ENCODE measurements around the gene KASH5. TPM values are rescaled to one million over a fixed set of nuclear protein-coding genes. Genes with fewer than 3 reads are reported as not detected.
A peak's percentile ranks its signal among the peaks of the same experiment; 100 is the strongest.

The KASH5 gene
- polyA plus RNA-seq, 1 donor: not detected

DNA sequence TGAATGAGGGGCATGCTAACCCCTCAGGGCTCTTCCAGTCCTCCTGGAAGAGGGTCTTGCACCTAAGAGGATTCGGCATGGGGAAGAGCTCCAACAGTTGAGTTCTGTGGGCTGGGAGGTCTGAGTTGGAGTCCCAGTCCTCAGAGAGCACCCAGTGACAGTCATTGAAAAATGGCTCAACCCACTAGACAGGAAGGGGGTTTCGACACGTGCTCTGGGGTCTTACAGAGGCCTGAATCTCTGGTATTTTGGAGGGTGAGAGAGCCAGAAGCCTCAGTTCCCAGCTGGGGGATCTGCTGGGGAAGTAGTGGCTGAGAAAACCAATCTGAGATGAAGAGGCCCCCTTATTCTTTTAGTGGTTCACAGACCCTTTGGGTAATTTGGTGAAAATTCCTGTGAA lies 26.2 kb downstream of the KASH5 start:
- Histone ChIP-seq H3K27ac (ENCODE audit: low read length) (no peak overlapping the region), H3K4me3 (ENCODE audit: low read length) (no peak overlapping the region), H3K27me3 (ENCODE audit: control insufficient read depth, insufficient read depth, low read length) (peaks cover 38% of the 10 kb centered on the region), H3K36me3 (ENCODE audit: control insufficient read depth, insufficient read depth, low read length) (no peaks in the 10 kb centered on the region), H3K9me3 (ENCODE audit: control insufficient read depth, low read depth, low read length) (no peaks in the 10 kb centered on the region), H3K4me1 (ENCODE audit: control insufficient read depth, insufficient read depth, low read length) (peaks cover 3% of the 10 kb centered on the region)
- no CpG with 5 or more reads among the region's 3 CpGs for WGBS (ENCODE audit: insufficient coverage, low lambda C conversion rate)
- no peak for DNase-seq

DNA sequence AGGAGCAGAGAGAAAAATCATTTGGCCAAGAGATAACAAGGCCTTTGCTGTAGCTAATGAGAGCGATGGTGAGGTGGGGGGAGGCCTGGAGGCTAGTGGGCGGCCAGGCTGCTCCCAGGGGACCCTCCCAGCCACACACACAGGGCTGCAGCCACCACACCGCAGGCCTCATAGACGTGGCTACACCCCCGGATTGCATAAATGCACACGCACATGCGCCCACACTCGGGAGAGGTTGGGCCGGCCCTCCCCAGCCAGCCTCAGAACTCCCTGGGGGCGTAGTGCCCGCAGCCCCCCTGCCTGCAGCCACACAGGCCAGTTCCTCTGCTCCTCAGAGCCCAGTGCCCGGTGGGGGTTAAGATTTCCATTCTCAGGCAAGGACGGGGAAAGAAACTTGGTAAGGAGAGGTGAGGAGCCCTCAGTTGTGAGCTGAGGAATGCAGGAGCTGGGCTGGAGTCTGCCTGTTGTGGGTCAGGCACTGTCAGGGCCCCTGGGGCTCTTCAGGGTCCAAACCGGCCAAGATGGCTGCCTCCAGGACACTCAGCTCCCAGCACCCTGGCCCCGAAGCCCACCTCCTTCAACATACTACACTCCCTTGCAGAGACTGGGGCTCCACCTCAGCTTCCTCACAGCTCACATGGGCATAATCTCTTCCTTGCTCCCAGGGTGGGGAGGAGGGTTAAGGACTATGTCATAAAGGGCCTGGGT lies 27.2 kb downstream of the KASH5 start:
- Histone ChIP-seq H3K27me3 (ENCODE audit: control insufficient read depth, insufficient read depth, low read length) (peaks cover 48% of the 10 kb centered on the region), H3K27ac (ENCODE audit: low read length) (no peak overlapping the region), H3K36me3 (ENCODE audit: control insufficient read depth, insufficient read depth, low read length) (no peaks in the 10 kb centered on the region), H3K4me3 (ENCODE audit: low read length) (no peak overlapping the region), H3K4me1 (ENCODE audit: control insufficient read depth, insufficient read depth, low read length) (peaks cover 3% of the 10 kb centered on the region), H3K9me3 (ENCODE audit: control insufficient read depth, low read depth, low read length) (no peaks in the 10 kb centered on the region)
- 80% methylated on average over 1 of the region's 15 CpGs for WGBS (ENCODE audit: insufficient coverage, low lambda C conversion rate)
- DNase-seq: no peak

DNA sequence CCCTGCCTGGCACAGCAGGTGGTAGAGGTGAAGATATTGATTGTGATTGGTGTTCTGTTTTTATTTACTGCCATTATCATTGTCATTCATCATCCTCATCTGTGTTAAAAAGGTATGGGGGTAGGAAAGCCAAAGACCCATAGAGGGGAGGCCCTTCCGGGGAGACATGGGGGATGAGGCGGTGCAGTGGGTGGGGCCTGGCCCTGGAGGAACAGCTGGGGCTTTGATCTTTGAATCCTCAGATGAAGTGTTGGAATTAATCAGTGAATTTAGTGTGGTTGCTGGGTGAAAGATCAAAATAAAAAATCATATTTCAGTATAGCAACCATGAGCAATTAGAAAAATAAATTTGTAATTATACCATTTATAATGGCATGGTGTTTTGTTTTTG lies 27.8 kb downstream of the KASH5 start:
- Histone ChIP-seq H3K36me3 (ENCODE audit: control insufficient read depth, insufficient read depth, low read length) (no peaks in the 10 kb centered on the region), H3K9me3 (ENCODE audit: control insufficient read depth, low read depth, low read length) (no peaks in the 10 kb centered on the region), H3K27me3 (ENCODE audit: control insufficient read depth, insufficient read depth, low read length) (peaks cover 53% of the 10 kb centered on the region), H3K4me3 (ENCODE audit: low read length) (no peak overlapping the region), H3K27ac (ENCODE audit: low read length) (no peak overlapping the region), H3K4me1 (ENCODE audit: control insufficient read depth, insufficient read depth, low read length) (peaks cover 3% of the 10 kb centered on the region)
- no peak for DNase-seq
- WGBS (ENCODE audit: insufficient coverage, low lambda C conversion rate): no CpG with 5 or more reads among the region's 2 CpGs

DNA sequence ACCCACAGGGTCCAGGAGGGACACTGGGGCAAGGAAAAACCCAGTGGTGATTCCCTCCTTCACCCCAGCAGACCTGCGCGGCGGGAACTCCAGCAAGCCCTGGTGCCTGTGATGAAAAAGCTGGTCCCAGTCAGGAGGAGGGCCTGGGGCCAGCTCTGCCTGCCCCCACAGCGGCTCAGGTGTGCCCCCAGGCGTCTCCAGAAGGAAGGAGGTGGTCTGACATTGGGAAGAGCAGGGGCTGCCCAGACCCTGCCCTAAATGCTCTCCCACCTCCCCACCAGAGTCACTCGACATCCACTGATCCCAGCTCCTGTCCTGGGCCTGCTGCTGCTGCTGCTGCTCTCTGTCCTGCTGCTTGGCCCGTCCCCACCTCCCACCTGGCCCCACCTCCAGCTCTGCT lies 29.0 kb downstream of the KASH5 start:
- WGBS (ENCODE audit: insufficient coverage, low lambda C conversion rate): no CpG with 5 or more reads among the region's 7 CpGs
- H3K4me3 ChIP-seq (ENCODE audit: low read length): no peak overlapping the region
- peaks cover 3% of the 10 kb centered on the region for H3K9me3 ChIP-seq (ENCODE audit: control insufficient read depth, low read depth, low read length)
- no peak overlapping the region for H3K27ac ChIP-seq (ENCODE audit: low read length)
- H3K27me3 ChIP-seq (ENCODE audit: control insufficient read depth, insufficient read depth, low read length): peaks cover 62% of the 10 kb centered on the region
- H3K4me1 ChIP-seq (ENCODE audit: control insufficient read depth, insufficient read depth, low read length): peaks cover 5% of the 10 kb centered on the region
- no peak for DNase-seq
- H3K36me3 ChIP-seq (ENCODE audit: control insufficient read depth, insufficient read depth, low read length): no peaks in the 10 kb centered on the region

DNA sequence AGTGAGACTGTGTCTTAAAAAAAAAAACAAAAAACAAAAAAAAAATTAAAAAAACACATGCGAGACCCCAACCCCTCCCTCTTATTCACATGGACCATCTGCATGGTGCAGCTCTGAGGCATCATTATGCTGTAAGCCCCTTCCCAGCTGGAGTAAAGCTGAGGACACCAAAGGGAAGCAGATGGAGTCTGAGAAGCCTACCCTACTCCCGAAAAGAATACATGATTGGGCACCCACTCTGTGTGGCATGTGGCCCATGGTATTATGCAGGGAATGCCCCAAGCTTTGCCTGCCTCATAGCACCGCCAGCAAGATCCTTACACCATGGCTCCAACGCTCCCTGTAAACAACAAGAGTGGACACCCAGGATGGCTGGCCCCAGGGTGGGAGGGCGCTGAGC lies 30.5 kb downstream of the KASH5 start:
- peaks cover 6% of the 10 kb centered on the region for H3K9me3 ChIP-seq (ENCODE audit: control insufficient read depth, low read depth, low read length)
- no peak overlapping the region for H3K4me3 ChIP-seq (ENCODE audit: low read length)
- no CpG with 5 or more reads among the region's 5 CpGs for WGBS (ENCODE audit: insufficient coverage, low lambda C conversion rate)
- peaks cover 5% of the 10 kb centered on the region for H3K4me1 ChIP-seq (ENCODE audit: control insufficient read depth, insufficient read depth, low read length)
- no peaks in the 10 kb centered on the region for H3K36me3 ChIP-seq (ENCODE audit: control insufficient read depth, insufficient read depth, low read length)
- H3K27me3 ChIP-seq (ENCODE audit: control insufficient read depth, insufficient read depth, low read length): peaks cover 77% of the 10 kb centered on the region
- no peak overlapping the region for H3K27ac ChIP-seq (ENCODE audit: low read length)
- DNase-seq: no peak

DNA sequence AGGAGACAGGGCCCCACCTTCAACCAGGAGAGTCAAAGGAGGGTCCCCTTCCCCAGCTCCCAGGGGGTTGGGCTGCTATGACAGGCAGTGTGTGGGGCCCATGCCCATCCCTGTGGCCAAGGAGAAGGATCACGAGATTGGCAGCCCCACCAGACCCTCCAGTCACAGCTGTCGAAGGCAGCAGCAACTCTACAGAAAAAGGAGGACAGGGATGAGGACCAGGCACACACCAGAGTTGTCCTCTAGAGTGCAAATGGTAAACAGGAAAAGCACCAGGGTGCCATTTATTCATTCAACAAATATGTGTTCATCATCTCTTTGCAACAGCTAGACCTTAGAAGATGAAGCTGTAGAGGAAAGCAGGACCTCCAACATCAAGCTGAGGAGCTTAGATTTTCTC lies 31.1 kb downstream of the KASH5 start:
- H3K9me3 ChIP-seq (ENCODE audit: control insufficient read depth, low read depth, low read length): peaks cover 6% of the 10 kb centered on the region
- peaks cover 83% of the 10 kb centered on the region for H3K27me3 ChIP-seq (ENCODE audit: control insufficient read depth, insufficient read depth, low read length)
- no peak overlapping the region for H3K4me3 ChIP-seq (ENCODE audit: low read length)
- WGBS (ENCODE audit: insufficient coverage, low lambda C conversion rate): no CpG with 5 or more reads among the region's 2 CpGs
- no peaks in the 10 kb centered on the region for H3K36me3 ChIP-seq (ENCODE audit: control insufficient read depth, insufficient read depth, low read length)
- H3K4me1 ChIP-seq (ENCODE audit: control insufficient read depth, insufficient read depth, low read length): peaks cover 2% of the 10 kb centered on the region
- no peak overlapping the region for H3K27ac ChIP-seq (ENCODE audit: low read length)
- no peak for DNase-seq

DNA sequence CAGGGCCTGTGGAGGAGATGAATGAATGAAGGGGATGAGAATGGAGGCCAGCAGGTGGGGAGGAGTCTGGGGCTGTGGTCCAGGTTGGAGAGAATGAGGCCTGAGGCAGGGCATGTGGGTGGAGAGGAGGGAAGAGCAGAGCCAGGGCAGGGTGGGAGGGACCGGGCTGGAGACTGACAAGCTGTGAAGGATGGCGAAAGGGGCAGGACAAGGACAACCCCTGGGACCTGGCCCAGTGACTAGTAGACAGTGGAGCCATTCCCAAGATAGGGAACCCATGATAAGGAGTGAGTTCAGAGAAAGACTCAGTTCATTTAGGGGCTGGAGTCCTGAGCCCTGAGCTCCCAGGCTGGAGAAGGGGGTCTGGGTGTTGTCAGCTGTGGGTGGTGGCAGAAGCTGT lies 32.2 kb downstream of the KASH5 start:
- DNase-seq: no peak
- H3K27me3 ChIP-seq (ENCODE audit: control insufficient read depth, insufficient read depth, low read length): peaks cover 93% of the 10 kb centered on the region
- WGBS (ENCODE audit: insufficient coverage, low lambda C conversion rate): no CpG with 5 or more reads among the region's 2 CpGs

DNA sequence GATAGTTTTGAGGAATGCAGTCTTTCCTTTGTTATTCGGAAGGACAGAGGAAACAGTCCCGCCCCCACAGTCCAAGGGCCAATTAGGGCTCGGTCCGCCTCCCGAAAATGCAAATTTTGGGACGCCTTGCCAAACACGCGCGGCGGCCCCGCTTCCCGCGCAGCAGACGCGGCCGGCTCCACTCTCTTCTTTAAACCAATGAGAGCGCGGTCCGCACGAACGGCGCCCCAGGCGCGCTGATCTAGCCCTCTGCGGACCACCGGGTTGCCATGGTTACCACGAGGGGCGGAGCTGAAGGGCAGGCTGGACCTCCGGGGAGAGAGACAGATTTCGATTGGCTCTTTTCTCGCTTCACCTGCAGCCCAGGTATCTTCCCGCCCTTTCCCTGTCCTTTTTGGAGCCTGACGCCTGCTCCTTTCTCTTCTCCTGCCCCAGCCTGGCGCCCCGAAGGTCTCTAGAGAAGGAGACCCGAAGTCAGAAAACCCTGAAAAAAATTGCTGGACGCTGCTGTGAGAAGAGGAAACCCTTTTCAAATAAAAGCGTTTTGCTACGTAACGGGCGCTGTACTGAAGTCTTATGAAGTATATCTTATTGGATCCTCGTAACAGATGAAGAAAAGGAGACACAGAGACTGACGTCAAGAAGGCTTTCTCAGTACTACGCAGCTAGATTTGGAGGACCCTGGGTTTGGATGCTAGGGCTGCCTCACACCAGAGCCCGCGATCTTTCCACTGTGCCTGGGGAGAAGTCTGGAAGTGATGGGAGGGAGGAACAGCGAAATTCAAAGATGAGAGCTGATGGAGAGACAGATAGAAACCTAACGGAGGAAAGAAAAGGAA lies 33.2 kb downstream of the KASH5 start:
- peak in 1 of 2 donors; percentile 18 for DNase-seq
- Histone ChIP-seq H3K27me3 (ENCODE audit: control insufficient read depth, insufficient read depth, low read length) (peaks cover 99% of the 10 kb centered on the region), H3K27ac (ENCODE audit: low read length) (no peak overlapping the region), H3K4me3 (ENCODE audit: low read length) (no peak overlapping the region), H3K4me1 (ENCODE audit: control insufficient read depth, insufficient read depth, low read length) (peaks cover 2% of the 10 kb centered on the region), H3K36me3 (ENCODE audit: control insufficient read depth, insufficient read depth, low read length) (no peaks in the 10 kb centered on the region), H3K9me3 (ENCODE audit: control insufficient read depth, low read depth, low read length) (peaks cover 6% of the 10 kb centered on the region)
- 7% methylated on average over 2 of the region's 48 CpGs for WGBS (ENCODE audit: insufficient coverage, low lambda C conversion rate)

More for the DNA sequence above, 32.2 kb downstream of the KASH5 start:
- H3K4me1 ChIP-seq (ENCODE audit: control insufficient read depth, insufficient read depth, low read length): peaks cover 2% of the 10 kb centered on the region
- H3K27ac ChIP-seq (ENCODE audit: low read length): no peak overlapping the region
- no peaks in the 10 kb centered on the region for H3K36me3 ChIP-seq (ENCODE audit: control insufficient read depth, insufficient read depth, low read length)
- peaks cover 6% of the 10 kb centered on the region for H3K9me3 ChIP-seq (ENCODE audit: control insufficient read depth, low read depth, low read length)
- H3K4me3 ChIP-seq (ENCODE audit: low read length): no peak overlapping the region

DNA sequence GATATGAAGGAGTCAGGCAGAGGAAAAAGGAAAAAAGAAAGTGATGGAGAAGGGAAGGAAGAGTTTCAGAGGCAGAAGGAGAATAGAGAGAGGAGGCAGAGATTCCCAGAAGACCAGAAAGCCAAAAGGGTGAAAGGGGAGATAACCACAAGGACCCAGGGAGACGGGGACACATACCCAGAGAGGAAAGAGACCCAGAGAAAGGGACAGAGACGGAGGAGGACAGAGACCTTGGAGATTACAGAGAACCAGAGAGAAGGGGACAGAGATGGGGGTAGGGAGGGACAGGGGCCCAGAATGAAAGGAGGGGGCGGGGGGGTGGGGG lies 33.8 kb downstream of the KASH5 start:
- Histone ChIP-seq H3K9me3 (ENCODE audit: control insufficient read depth, low read depth, low read length) (peaks cover 6% of the 10 kb centered on the region), H3K4me1 (ENCODE audit: control insufficient read depth, insufficient read depth, low read length) (peaks cover 2% of the 10 kb centered on the region), H3K36me3 (ENCODE audit: control insufficient read depth, insufficient read depth, low read length) (no peaks in the 10 kb centered on the region), H3K27ac (ENCODE audit: low read length) (no peak overlapping the region), H3K4me3 (ENCODE audit: low read length) (no peak overlapping the region), H3K27me3 (ENCODE audit: control insufficient read depth, insufficient read depth, low read length) (peaks cover 100% of the 10 kb centered on the region)
- no peak for DNase-seq
- 13% methylated on average over 1 of the region's 3 CpGs for WGBS (ENCODE audit: insufficient coverage, low lambda C conversion rate)

DNA sequence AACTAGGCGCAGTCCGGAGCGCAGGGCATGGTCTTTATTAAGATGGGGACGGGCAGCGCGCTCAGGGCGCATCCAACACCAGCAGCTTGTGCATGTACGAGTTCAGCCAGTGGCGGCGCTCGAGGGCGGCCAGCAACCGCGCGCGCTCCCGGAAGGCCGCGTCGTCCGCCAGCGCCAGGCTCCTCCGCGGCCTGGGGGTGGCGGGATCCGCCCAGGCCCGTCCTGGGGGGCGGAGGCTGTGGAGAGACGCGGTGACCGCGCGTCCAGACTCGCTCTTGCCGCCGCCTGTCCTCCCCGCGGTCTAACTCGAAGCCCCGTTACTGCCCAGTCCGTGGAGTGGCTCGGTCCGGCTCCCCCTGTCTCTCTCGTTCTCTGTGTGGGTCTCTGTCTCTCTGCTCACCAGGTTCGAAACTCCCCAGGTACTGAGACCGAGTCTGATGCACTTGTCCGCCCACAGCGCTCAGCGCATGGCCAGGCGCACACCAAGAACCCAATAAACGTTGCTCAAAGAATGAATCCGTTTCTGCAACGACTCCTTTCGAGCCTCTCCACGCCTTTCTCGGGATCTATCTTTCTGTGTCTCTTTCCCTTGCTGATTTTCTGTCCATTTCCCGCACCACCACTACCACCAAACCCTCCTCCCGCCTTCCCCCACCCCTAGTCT lies 34.5 kb downstream of the KASH5 start:
- H3K4me1 ChIP-seq (ENCODE audit: control insufficient read depth, insufficient read depth, low read length): peaks cover 2% of the 10 kb centered on the region
- no CpG with 5 or more reads among the region's 58 CpGs for WGBS (ENCODE audit: insufficient coverage, low lambda C conversion rate)
- peaks cover 10% of the 10 kb centered on the region for H3K9me3 ChIP-seq (ENCODE audit: control insufficient read depth, low read depth, low read length)
- no peaks in the 10 kb centered on the region for H3K36me3 ChIP-seq (ENCODE audit: control insufficient read depth, insufficient read depth, low read length)
- peaks cover 100% of the 10 kb centered on the region for H3K27me3 ChIP-seq (ENCODE audit: control insufficient read depth, insufficient read depth, low read length)
- DNase-seq: no peak
- H3K4me3 ChIP-seq (ENCODE audit: low read length): no peak overlapping the region
- H3K27ac ChIP-seq (ENCODE audit: low read length): no peak overlapping the region

Data from large intestine (tissue), 3 donors.